ENCODE measurements around the gene OPCML.

DNA sequence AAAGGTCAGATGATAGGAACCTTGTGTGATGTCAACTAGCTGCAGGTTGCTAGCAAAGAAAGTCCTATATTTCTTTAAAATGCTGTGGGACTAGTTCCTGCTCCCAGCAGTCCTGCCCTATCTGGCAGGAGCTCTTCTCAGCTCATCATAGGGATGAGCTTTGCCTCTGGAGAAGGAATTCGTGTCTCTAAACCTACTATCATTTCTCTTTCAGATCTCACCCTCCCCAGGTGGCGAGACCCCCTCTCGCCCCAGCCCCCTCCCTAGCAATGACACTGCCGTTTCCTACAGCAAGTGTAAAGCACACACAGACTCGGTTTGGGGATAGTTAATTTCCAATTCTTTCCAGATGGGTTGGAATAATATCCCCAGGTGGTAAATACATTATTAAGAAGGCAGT lies 533.3 kb downstream of the OPCML start:
- TF ChIP-seq EZH2 (IDR thresholded peaks at IDR 0.05; ENCODE audit: low read length, unreplicated experiment): no peak
- TF ChIP-seq, protein P1, sequence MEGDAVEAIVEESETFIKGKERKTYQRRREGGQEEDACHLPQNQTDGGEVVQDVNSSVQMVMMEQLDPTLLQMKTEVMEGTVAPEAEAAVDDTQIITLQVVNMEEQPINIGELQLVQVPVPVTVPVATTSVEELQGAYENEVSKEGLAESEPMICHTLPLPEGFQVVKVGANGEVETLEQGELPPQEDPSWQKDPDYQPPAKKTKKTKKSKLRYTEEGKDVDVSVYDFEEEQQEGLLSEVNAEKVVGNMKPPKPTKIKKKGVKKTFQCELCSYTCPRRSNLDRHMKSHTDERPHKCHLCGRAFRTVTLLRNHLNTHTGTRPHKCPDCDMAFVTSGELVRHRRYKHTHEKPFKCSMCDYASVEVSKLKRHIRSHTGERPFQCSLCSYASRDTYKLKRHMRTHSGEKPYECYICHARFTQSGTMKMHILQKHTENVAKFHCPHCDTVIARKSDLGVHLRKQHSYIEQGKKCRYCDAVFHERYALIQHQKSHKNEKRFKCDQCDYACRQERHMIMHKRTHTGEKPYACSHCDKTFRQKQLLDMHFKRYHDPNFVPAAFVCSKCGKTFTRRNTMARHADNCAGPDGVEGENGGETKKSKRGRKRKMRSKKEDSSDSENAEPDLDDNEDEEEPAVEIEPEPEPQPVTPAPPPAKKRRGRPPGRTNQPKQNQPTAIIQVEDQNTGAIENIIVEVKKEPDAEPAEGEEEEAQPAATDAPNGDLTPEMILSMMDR (conservative IDR thresholded peaks at IDR 0.05; ENCODE audit: low read depth, low read length): no peak

Data from PC-3 (cell line).